Uterus (tissue), 4 donors: ENCODE measurements around the gene RUFY3. TPM values are rescaled to one million over a fixed set of nuclear protein-coding genes. Genes with fewer than 3 reads are reported as not detected.

ENCODE experiments used
- DNase-seq, 2 donors: peaks; one replicate each; pipeline ENCODE4 v3.0.0-alpha.2; 2019 to 2020
- H3K27ac ChIP-seq, 2 donors: fragments of 200-600 bp; sonication (generic); 1 replicate in 1 of 2; 2 replicates in 1 of 2; pipeline ENCODE4 v1.5.1; 2016 to 2018
- H3K27me3 ChIP-seq, 2 donors: fragments of 200-600 bp; sonication (generic); one replicate each; pipeline ENCODE4 v1.5.1; 2018 to 2019; ENCODE audit warnings: control low read depth in 1 of 2
- H3K36me3 ChIP-seq, 2 donors: fragments of 200-600 bp; sonication (generic); one replicate each; pipeline ENCODE4 v1.5.1; 2019; ENCODE audit warnings: control low read depth in 1 of 2
- H3K4me1 ChIP-seq, 2 donors: fragments of 200-600 bp; sonication (generic); one replicate each; pipeline ENCODE4 v1.5.1; 2018 to 2019; ENCODE audit warnings: control low read depth in 1 of 2
- H3K4me3 ChIP-seq, 2 donors: fragments of 200-600 bp; sonication (generic); 1 replicate in 1 of 2; 2 replicates in 1 of 2; pipeline ENCODE4 v1.5.1; 2018 to 2019; ENCODE audit warnings: mild to moderate bottlenecking in 1 of 2
- H3K9me3 ChIP-seq, 2 donors: fragments of 200-600 bp; sonication (generic); one replicate each; pipeline ENCODE4 v1.5.1; 2019; ENCODE audit warnings: control low read depth in 1 of 2
- POLR2A ChIP-seq, 2 donors: fragments of 450-650 bp; IDR thresholded peaks; one replicate each; pipeline ENCODE4 v1.6.1; 2016; ENCODE audit warnings: antibody characterized with exemption in 2 of 2, mild to moderate bottlenecking in 1 of 2, moderate library complexity in 1 of 2
- intact Hi-C: fragments of 100-400 bp; cut with DNase I; formaldehyde crosslinking; loops from one replicate; pipeline ENCODE4 v1.15.1; 2023; ENCODE audit warnings: low total_unique reads
- total RNA-seq, 4 donors: library from RNA; depleted of rRNA in 3 of 4; stranded (reverse); fragments of >200 nt in 3 of 4; gene quantifications; one replicate each; pipeline versions ENCODE4 v1.1.0 to v1.2.4, GENCODE V29; 2014 to 2023
- TF ChIP-seq, protein P1 (sequence below), 4 experiments: fragments of 200-600 bp in 2 of 4; fragments of 450-650 bp in 2 of 4; sonication (generic) in 2 of 4; IDR thresholded peaks; one replicate each; pipeline ENCODE4 v1.5.1; 2016 to 2019; ENCODE audit warnings: antibody characterized with exemption in 4 of 4, mild to moderate bottlenecking in 2 of 4, moderate library complexity in 1 of 4
- donor health status: DM: yes; HTN: yes; CAD: no.

The RUFY3 gene
- total RNA-seq, 4 donors from 2014 or later = 25.4 to 137 (median 75.9) TPM

DNA sequence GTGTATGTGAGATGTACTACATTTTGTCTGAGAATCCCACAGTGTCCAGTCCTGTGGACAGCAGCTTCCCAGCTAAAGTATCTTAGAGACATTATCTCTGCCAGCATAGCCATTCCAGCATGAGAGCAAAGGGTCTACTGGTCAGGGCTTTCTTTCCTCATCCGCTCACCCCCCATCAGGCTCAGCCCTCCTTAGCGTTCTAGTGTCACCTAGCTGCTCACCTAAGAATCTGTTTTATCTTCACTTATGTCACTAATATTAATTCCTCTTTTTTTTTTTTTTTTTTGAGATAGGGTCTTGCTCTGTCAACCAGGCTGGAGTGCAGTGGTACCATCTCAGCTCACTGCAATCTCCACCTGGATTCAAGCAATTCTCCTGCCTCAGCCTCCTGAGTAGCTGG, 15.6 kb downstream of the RUFY3 start:
- Histone ChIP-seq H3K9me3 (no peaks in the 10 kb centered on the region), H3K27me3 (no peaks in the 10 kb centered on the region), H3K27ac (no peak overlapping the region), H3K36me3 (no peaks in the 10 kb centered on the region), H3K4me3 (no peak overlapping the region), H3K4me1 (peaks cover 0 to 6% of the 10 kb centered on the region in 2 donors)
- DNase-seq = no peak
- TF ChIP-seq, protein P1, sequence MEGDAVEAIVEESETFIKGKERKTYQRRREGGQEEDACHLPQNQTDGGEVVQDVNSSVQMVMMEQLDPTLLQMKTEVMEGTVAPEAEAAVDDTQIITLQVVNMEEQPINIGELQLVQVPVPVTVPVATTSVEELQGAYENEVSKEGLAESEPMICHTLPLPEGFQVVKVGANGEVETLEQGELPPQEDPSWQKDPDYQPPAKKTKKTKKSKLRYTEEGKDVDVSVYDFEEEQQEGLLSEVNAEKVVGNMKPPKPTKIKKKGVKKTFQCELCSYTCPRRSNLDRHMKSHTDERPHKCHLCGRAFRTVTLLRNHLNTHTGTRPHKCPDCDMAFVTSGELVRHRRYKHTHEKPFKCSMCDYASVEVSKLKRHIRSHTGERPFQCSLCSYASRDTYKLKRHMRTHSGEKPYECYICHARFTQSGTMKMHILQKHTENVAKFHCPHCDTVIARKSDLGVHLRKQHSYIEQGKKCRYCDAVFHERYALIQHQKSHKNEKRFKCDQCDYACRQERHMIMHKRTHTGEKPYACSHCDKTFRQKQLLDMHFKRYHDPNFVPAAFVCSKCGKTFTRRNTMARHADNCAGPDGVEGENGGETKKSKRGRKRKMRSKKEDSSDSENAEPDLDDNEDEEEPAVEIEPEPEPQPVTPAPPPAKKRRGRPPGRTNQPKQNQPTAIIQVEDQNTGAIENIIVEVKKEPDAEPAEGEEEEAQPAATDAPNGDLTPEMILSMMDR (IDR thresholded peaks at IDR 0.05) = no peak
- no peak for TF ChIP-seq POLR2A (IDR thresholded peaks at IDR 0.05)
- intact Hi-C loops = no loop called here

DNA sequence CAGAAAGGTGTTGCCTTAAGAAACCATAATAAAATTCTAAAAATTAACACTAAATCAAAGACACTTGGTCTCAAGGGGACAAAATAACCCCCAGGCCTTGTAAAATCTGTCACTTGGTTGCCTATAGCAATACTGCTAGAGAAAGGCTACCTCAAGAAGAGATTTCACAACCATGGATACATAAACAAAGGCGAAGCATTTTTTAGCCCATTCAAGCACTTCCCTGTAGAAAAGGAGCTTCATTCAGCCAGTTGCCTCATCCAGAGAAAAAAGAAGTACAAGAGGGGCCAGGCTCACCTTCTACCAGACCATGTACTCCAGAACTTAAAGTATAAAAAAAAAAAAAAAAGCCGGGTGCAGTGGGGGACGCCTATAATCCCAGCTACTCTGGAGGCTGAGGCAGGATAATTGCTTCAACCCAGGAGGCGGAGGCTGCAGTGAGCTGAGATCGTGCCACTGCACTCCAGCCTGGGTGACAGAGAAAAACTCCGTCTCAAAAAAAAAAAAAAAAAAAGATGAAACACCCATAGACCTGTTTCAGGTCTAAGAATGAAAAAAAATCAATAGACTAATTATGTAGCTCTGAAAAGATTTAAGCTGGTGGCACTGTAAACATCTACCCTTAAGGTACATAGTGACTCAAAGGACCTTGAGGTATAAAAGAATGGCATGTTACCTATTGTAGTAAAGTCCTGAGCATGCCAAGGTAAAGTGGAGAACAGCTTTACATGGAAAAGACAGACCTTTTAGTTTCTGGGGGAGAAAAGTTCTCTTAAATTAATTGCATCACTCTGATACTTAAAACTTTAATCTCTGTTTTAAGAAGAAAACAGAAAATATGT, 18.0 kb downstream of the RUFY3 start:
- TF ChIP-seq, protein P1 (IDR thresholded peaks at IDR 0.05) = no peak
- no peak for TF ChIP-seq POLR2A (IDR thresholded peaks at IDR 0.05)
- Histone ChIP-seq H3K27me3 (no peaks in the 10 kb centered on the region), H3K36me3 (no peaks in the 10 kb centered on the region), H3K27ac (no peak overlapping the region), H3K9me3 (no peaks in the 10 kb centered on the region), H3K4me3 (no peak overlapping the region), H3K4me1 (peaks cover 0 to 6% of the 10 kb centered on the region in 2 donors)
- intact Hi-C loops = no loop called here
- DNase-seq = no peak

DNA sequence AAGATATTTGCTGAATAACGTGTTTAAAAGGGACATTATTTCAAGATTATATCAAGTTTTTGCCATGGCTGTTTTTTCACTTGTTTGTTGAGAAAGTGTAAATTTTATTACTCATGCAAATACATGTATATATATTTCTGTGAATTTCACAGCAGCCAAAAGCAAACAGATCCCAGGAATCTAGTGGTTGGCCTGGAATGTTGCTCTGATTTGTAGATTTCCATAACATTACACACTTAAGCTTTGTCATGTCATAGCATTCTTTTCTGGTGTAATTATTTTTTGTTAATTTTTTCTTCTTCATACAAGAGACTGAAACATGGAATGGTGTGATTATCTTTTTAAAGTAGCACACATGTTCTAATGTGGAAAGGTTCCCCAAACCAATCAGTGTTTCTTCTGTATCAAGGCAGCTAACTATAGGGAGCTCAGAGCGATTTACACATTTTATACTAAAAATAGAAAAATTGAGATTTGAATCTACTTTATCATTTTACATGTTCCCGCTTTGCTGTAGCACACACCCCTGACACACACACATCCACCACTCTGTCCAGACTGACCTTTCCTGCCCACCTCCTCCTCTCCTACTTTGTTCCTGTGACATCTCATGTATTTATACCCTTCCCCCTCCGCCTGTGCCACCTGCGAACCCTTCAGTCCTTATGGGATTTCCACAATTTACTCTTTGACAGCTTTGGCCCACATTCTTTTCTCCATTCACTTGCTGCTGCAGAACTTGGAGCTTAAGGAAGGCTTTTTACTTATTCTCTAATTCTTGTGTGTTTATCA, 20.3 kb downstream of the RUFY3 start:
- no peaks in the 10 kb centered on the region for H3K36me3 ChIP-seq
- no peaks in the 10 kb centered on the region for H3K4me1 ChIP-seq
- H3K9me3 ChIP-seq = no peaks in the 10 kb centered on the region
- intact Hi-C loops = no loop called here
- TF ChIP-seq, protein P1 (IDR thresholded peaks at IDR 0.05) = no peak
- no peak for TF ChIP-seq POLR2A (IDR thresholded peaks at IDR 0.05)
- H3K4me3 ChIP-seq = no peak overlapping the region
- no peak for DNase-seq
- peak overlapping the region; percentile 26 to 38 for H3K27ac ChIP-seq
- H3K27me3 ChIP-seq = no peaks in the 10 kb centered on the region

DNA sequence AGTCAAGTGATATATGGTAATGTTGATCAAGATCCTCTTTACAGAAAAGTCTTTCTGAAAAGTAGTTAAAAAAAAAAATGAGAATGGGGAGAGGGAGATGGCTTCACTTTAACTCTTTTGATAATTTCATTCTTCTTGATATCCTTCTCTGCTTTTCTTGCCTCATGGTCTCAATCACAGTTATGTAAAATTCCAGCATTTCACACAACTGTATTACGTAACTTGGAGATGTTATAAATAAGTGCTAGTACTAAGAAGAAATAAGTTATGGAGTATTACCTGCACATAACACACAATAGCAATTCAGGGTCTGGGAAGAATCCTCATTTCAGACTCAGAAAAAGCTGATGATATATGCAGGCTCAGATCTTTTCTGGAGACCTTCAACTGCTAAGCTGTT, 22.0 kb downstream of the RUFY3 start:
- no peaks in the 10 kb centered on the region for H3K36me3 ChIP-seq
- TF ChIP-seq POLR2A (IDR thresholded peaks at IDR 0.05) = no peak
- TF ChIP-seq, protein P1 (IDR thresholded peaks at IDR 0.05) = no peak
- H3K4me1 ChIP-seq = no peaks in the 10 kb centered on the region
- intact Hi-C loops = no loop called here
- H3K27me3 ChIP-seq = no peaks in the 10 kb centered on the region
- no peak for DNase-seq
- no peaks in the 10 kb centered on the region for H3K9me3 ChIP-seq
- H3K27ac ChIP-seq = no peak overlapping the region
- no peak overlapping the region for H3K4me3 ChIP-seq
